ENCODE results near the gene CPNE8. TPM values are rescaled to one million over a fixed set of nuclear protein-coding genes. Genes with fewer than 3 reads are reported as not detected.

Gene CPNE8
- total and polyA plus RNA-seq, 2 of the 4 experiments (the other 2 are of a cell fraction) = not detected

DNA sequence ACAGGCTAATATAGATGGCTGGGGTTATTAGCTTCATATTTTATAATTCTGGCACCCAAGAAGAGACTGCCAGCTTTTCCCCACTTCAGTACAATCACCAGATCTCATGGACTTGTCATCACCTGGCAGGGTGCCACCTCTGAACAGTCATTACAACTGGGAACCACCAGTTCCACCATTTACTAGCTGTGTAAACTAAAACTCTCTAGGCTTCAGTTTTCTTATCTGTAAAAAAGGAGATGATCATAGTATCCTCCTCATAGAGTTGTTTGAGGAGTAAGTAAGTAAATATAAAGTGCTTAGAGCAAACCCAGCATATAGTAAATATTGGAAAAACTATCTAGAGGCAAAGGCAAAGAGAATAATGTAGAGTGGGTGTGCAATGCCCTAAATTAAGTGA, 19.3 kb downstream of the CPNE8 start:
- no peak overlapping the region for H3K18ac ChIP-seq (ENCODE audit: low read depth, low read length)
- H2BK15ac ChIP-seq (ENCODE audit: low read depth, low read length) = no peak overlapping the region
- ATAC-seq (ENCODE audit: low read depth) (no peak), DNase-seq (no peak)
- no peak overlapping the region for H2BK5ac ChIP-seq (ENCODE audit: low read depth, low read length, poor library complexity, severe bottlenecking)
- no peaks in the 10 kb centered on the region for H3K9me1 ChIP-seq (ENCODE audit: insufficient read depth, low read length)
- H3K79me1 ChIP-seq (ENCODE audit: low read depth in 1 of 2, low read length in 2 of 2) = no peaks in the 10 kb centered on the region
- no peaks in the 10 kb centered on the region for H3K27me3 ChIP-seq (ENCODE audit: control insufficient read depth, insufficient read depth, low read length)
- H3K27ac ChIP-seq (ENCODE audit: insufficient read depth, low read length) = no peak overlapping the region
- no peak overlapping the region for H3K4me3 ChIP-seq (ENCODE audit: insufficient read depth, low read depth, low read length)
- no peak overlapping the region for H4K8ac ChIP-seq (ENCODE audit: low read depth in 2 of 2, low read length in 2 of 2)
- no peak overlapping the region for H4K91ac ChIP-seq (ENCODE audit: insufficient read depth, low read depth, low read length)
- no peaks in the 10 kb centered on the region for H4K20me1 ChIP-seq (ENCODE audit: insufficient read depth, low read length)
- no peak overlapping the region for H2AFZ ChIP-seq (replicated peaks; ENCODE audit: low read length, poor library complexity)
- no TSS peak for BruUV-seq (replicated peaks)
- H2BK20ac ChIP-seq (ENCODE audit: low read depth, low read length) = no peak overlapping the region
- in situ Hi-C loops (cut with MboI; ENCODE audit: low sequenced_read_pairs) = no loop called here
- no peak overlapping the region for H2BK120ac ChIP-seq (ENCODE audit: low read depth, low read length)
- H3K4me1 ChIP-seq (ENCODE audit: control insufficient read depth, insufficient read depth, low read length) = no peaks in the 10 kb centered on the region
- TF ChIP-seq MAZ (IDR thresholded peaks at IDR 0.05; ENCODE audit: borderline replicate concordance, low read depth, low read length) (no peak), CEBPB (IDR thresholded peaks at IDR 0.05; ENCODE audit: low read depth, low read length) (no peak), RAD21 (IDR thresholded peaks at IDR 0.05; ENCODE audit: low read length) (no peak), BHLHE40 (IDR thresholded peaks at IDR 0.05; ENCODE audit: low read depth, low read length) (no peak), POLR2A (IDR thresholded peaks at IDR 0.05; ENCODE audit: low read depth, low read length) (no peak), FOS (IDR thresholded peaks at IDR 0.05; ENCODE audit: low read depth, low read length) (no peak)
- H3K9me3 ChIP-seq (ENCODE audit: control insufficient read depth, insufficient read depth, low read length) = peaks cover 9% of the 10 kb centered on the region
- no peak overlapping the region for H4K5ac ChIP-seq (ENCODE audit: low read depth, low read length)
- no peak overlapping the region for H3K9ac ChIP-seq (ENCODE audit: low read depth, low read length)
- H3K4me2 ChIP-seq (ENCODE audit: low read depth, low read length) = no peak overlapping the region
- intact Hi-C loops (cut with micrococcal nuclease) = no loop called here
- dilution Hi-C loops (cut with HindIII; ENCODE audit: low sequenced_read_pairs, unreplicated experiment) = no loop called here
- no peak overlapping the region for H3K23ac ChIP-seq (ENCODE audit: low read depth, low read length)
- no peak overlapping the region for H2AK5ac ChIP-seq (ENCODE audit: low read depth, low read length)
- H3K14ac ChIP-seq (replicated peaks; ENCODE audit: low read depth, low read length) = no peak overlapping the region
- no peak overlapping the region for H3K4ac ChIP-seq (ENCODE audit: low read depth, low read length)
- no peak overlapping the region for H2AK9ac ChIP-seq (replicated peaks; ENCODE audit: low read depth, low read length, poor library complexity)
- H3K56ac ChIP-seq (ENCODE audit: extremely low read depth, insufficient read depth, low read length) = no peak overlapping the region
- CTCF ChIA-PET = no interaction called here
- no peaks in the 10 kb centered on the region for H3K36me3 ChIP-seq (ENCODE audit: control insufficient read depth, insufficient read depth, low read length)
- POLR2A ChIA-PET (ENCODE audit: unreplicated experiment) = no interaction called here
